Hepatocyte (in vitro differentiated cells): Measurements from ENCODE around the gene ADAMTS4.

Source experiments
- CTCF ChIP-seq: fragments of 200-600 bp; sonication (generic); IDR thresholded peaks from 2 replicates; pipeline ENCODE4 v1.5.1; 2016; ENCODE audit warnings: antibody characterized with exemption, mild to moderate bottlenecking; ENCODE audit not compliant: poor library complexity
- EZH2 ChIP-seq: fragments of 200-600 bp; sonication (generic); IDR thresholded peaks from 2 replicates; pipeline ENCODE4 v1.6.1; 2016; ENCODE audit warnings: antibody characterized with exemption, mild to moderate bottlenecking, borderline replicate concordance

GRCh38 chr1:161158316-161159010 is 40.4 kb downstream of the ADAMTS4 start:
- TF ChIP-seq CTCF (no peak), EZH2 (no peak)
